NB4 (cell line): ENCODE data around the gene ZNF236.

Experiments used
- CTCF ChIP-seq: IDR thresholded peaks from one replicate; pipeline ENCODE4 v1.5.1; 2012; ENCODE audit warnings: low read depth, low read length
- MAX ChIP-seq: IDR thresholded peaks from 2 replicates; pipeline ENCODE4 v1.6.1; 2011; ENCODE audit warnings: low read depth, low read length

DNA sequence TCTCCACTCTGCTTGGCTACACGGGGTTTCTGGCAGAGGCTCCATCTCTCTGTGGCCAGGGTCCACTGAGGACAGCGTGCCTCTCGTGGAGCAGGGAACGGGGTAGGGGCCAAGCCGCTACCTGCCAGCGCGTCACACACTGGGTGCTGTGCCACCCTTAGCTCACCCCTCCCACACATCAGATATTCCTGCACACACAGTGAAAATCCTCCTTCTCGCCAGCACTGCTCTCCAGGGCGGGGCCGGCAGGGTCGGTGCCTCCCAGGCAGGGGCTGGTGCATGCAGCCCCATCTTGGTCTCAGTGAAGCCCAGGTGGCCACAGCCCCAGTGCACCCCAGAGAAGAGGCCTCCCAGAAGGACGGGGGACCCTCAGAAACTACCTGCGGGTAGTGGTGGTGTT is 185.6 kb downstream of the ZNF236 start:
- TF ChIP-seq CTCF: no peak
- TF ChIP-seq MAX: no peak
